ENCODE measurements around the gene MPP2. TPM values are rescaled to one million over a fixed set of nuclear protein-coding genes. Genes with fewer than 3 reads are reported as not detected.

MPP2 gene
- total RNA-seq, 3 donors from 2014 or later (not counting 1 experiment from before 2014, with no cell fraction given), result 0.75 to 2.0 (median 0.85) TPM

GRCh38 chr17:43914451-43914850, 7.1 kb upstream of the MPP2 start:
- 91% methylated on average over 1 of the region's 2 CpGs for WGBS (ENCODE audit: insufficient coverage)
- no peaks in the 10 kb centered on the region for H3K9me3 Mint-ChIP-seq
- intact Hi-C loops (cut with micrococcal nuclease), result no loop called here
- no peak for TF ChIP-seq CTCF (IDR thresholded peaks at IDR 0.05)
- Histone ChIP-seq H3K27me3 (ENCODE audit: control insufficient read depth, insufficient read depth, low read length) (peaks cover 2% of the 10 kb centered on the region), H3K9me3 (ENCODE audit: control insufficient read depth, insufficient read depth, low read length) (no peaks in the 10 kb centered on the region), H3K36me3 (ENCODE audit: control insufficient read depth, insufficient read depth, low read length) (no peaks in the 10 kb centered on the region), H3K4me3 (ENCODE audit: low read length) (no peak overlapping the region), H3K27ac (ENCODE audit: low read length) (no peak overlapping the region), H3K4me1 (ENCODE audit: control insufficient read depth, insufficient read depth, low read length) (peaks cover 18% of the 10 kb centered on the region)
- no peak overlapping the region for H3K27ac Mint-ChIP-seq
- no peaks in the 10 kb centered on the region for H3K36me3 Mint-ChIP-seq
- no peak for DNase-seq
- peaks cover 0 to 9% of the 10 kb centered on the region in 2 donors for H3K4me1 Mint-ChIP-seq
- H3K27me3 Mint-ChIP-seq (ENCODE audit: low read depth in 2 of 2), result peaks cover 0 to 4% of the 10 kb centered on the region in 2 donors
- H3K4me3 Mint-ChIP-seq, result no peak overlapping the region
- ATAC-seq, result no peak

GRCh38 chr17:43913584-43913983, 6.2 kb upstream of the MPP2 start:
- intact Hi-C loops (cut with micrococcal nuclease), result no loop called here
- ATAC-seq, result no peak
- TF ChIP-seq CTCF (IDR thresholded peaks at IDR 0.05), result no peak
- Histone ChIP-seq H3K4me3 (ENCODE audit: low read length) (no peak overlapping the region), H3K27ac (ENCODE audit: low read length) (no peak overlapping the region), H3K36me3 (ENCODE audit: control insufficient read depth, insufficient read depth, low read length) (no peaks in the 10 kb centered on the region), H3K27me3 (ENCODE audit: control insufficient read depth, insufficient read depth, low read length) (peaks cover 2% of the 10 kb centered on the region), H3K4me1 (ENCODE audit: control insufficient read depth, insufficient read depth, low read length) (peaks cover 18% of the 10 kb centered on the region), H3K9me3 (ENCODE audit: control insufficient read depth, insufficient read depth, low read length) (no peaks in the 10 kb centered on the region)
- Mint-ChIP-seq H3K4me3 (no peak overlapping the region), H3K9me3 (no peaks in the 10 kb centered on the region), H3K36me3 (no peaks in the 10 kb centered on the region), H3K4me1 (peaks cover 0 to 9% of the 10 kb centered on the region in 2 donors), H3K27me3 (ENCODE audit: low read depth in 2 of 2) (no peaks in the 10 kb centered on the region), H3K27ac (no peak overlapping the region)
- 85% methylated on average over 5 of the region's 6 CpGs for WGBS (ENCODE audit: insufficient coverage)
- no peak for DNase-seq

- ATAC-seq (peak in 1 of 3 donors; percentile 45), DNase-seq (no peak)
- Mint-ChIP-seq H3K36me3 (no peaks in the 10 kb centered on the region), H3K27ac (no peak overlapping the region), H3K4me1 (peaks cover 0 to 5% of the 10 kb centered on the region in 2 donors), H3K9me3 (no peaks in the 10 kb centered on the region), H3K27me3 (ENCODE audit: low read depth in 2 of 2) (peaks cover 0 to 5% of the 10 kb centered on the region in 2 donors), H3K4me3 (no peak overlapping the region)
- WGBS (ENCODE audit: insufficient coverage), result 85% methylated on average over 4 of the region's 4 CpGs
- no peak for TF ChIP-seq CTCF (IDR thresholded peaks at IDR 0.05)
- H3K27ac ChIP-seq (ENCODE audit: low read length), result no peak overlapping the region
- intact Hi-C loops (cut with micrococcal nuclease), result no loop called here
- H3K36me3 ChIP-seq (ENCODE audit: control insufficient read depth, insufficient read depth, low read length), result no peaks in the 10 kb centered on the region
- H3K9me3 ChIP-seq (ENCODE audit: control insufficient read depth, insufficient read depth, low read length), result no peaks in the 10 kb centered on the region
- H3K4me1 ChIP-seq (ENCODE audit: control insufficient read depth, insufficient read depth, low read length), result peaks cover 19% of the 10 kb centered on the region
- H3K4me3 ChIP-seq (ENCODE audit: low read length), result no peak overlapping the region
- H3K27me3 ChIP-seq (ENCODE audit: control insufficient read depth, insufficient read depth, low read length), result peaks cover 10% of the 10 kb centered on the region
Observed at GRCh38 chr17:43912635-43913304, 5.4 kb upstream of the MPP2 start.

GRCh38 chr17:43911904-43912303, 4.6 kb upstream of the MPP2 start:
- Histone ChIP-seq H3K36me3 (ENCODE audit: control insufficient read depth, insufficient read depth, low read length) (no peaks in the 10 kb centered on the region), H3K9me3 (ENCODE audit: control insufficient read depth, insufficient read depth, low read length) (no peaks in the 10 kb centered on the region), H3K4me3 (ENCODE audit: low read length) (no peak overlapping the region), H3K27ac (ENCODE audit: low read length) (no peak overlapping the region), H3K4me1 (ENCODE audit: control insufficient read depth, insufficient read depth, low read length) (peaks cover 19% of the 10 kb centered on the region), H3K27me3 (ENCODE audit: control insufficient read depth, insufficient read depth, low read length) (peaks cover 18% of the 10 kb centered on the region)
- DNase-seq (no peak), ATAC-seq (no peak)
- no peaks in the 10 kb centered on the region for H3K9me3 Mint-ChIP-seq
- TF ChIP-seq CTCF (IDR thresholded peaks at IDR 0.05), result no peak
- 81% methylated on average over 8 of the region's 8 CpGs for WGBS (ENCODE audit: insufficient coverage)
- intact Hi-C loops (cut with micrococcal nuclease), result no loop called here
- no peak overlapping the region for H3K4me3 Mint-ChIP-seq
- peaks cover 0 to 8% of the 10 kb centered on the region in 2 donors for H3K27me3 Mint-ChIP-seq (ENCODE audit: low read depth in 2 of 2)
- no peaks in the 10 kb centered on the region for H3K36me3 Mint-ChIP-seq
- H3K27ac Mint-ChIP-seq, result no peak overlapping the region
- H3K4me1 Mint-ChIP-seq, result peaks cover 0 to 1% of the 10 kb centered on the region in 2 donors

Measured in natural killer cell (primary cell).